Ishikawa (cell line): ENCODE data around the gene CYTH4.

ENCODE experiments used
- CEBPB ChIP-seq: IDR thresholded peaks from 2 replicates; pipeline ENCODE4 v1.6.1; 2012
- CREB1 ChIP-seq: IDR thresholded peaks from 2 replicates; pipeline ENCODE4 v1.6.1; 2012; ENCODE audit warnings: low read depth
- EGR1 ChIP-seq: IDR thresholded peaks from 2 replicates; pipeline ENCODE4 v1.6.1; 2012
- EP300 ChIP-seq: IDR thresholded peaks from 2 replicates; pipeline ENCODE4 v1.6.1; 2012; ENCODE audit warnings: borderline replicate concordance
- FOXM1 ChIP-seq: IDR thresholded peaks from 2 replicates; pipeline ENCODE4 v1.6.1; 2012; ENCODE audit warnings: low read depth, borderline replicate concordance
- NFIC ChIP-seq: IDR thresholded peaks from 2 replicates; pipeline ENCODE4 v1.6.1; 2012
- RAD21 ChIP-seq: IDR thresholded peaks from 2 replicates; pipeline ENCODE4 v1.6.1; 2012; ENCODE audit warnings: low read depth
- TAF1 ChIP-seq: IDR thresholded peaks from 2 replicates; pipeline ENCODE4 v1.6.1; 2012; ENCODE audit warnings: low read depth, mild to moderate bottlenecking
- TCF12 ChIP-seq: IDR thresholded peaks from 2 replicates; pipeline ENCODE4 v1.6.1; 2012; ENCODE audit warnings: low read depth
- TEAD4 ChIP-seq: IDR thresholded peaks from 2 replicates; pipeline ENCODE4 v1.6.1; 2012
- YY1 ChIP-seq: IDR thresholded peaks from 2 replicates; pipeline ENCODE4 v1.6.1; 2012; ENCODE audit warnings: low read depth
- ZBTB7A ChIP-seq: IDR thresholded peaks from 2 replicates; pipeline ENCODE4 v1.6.1; 2012; ENCODE audit warnings: low read depth
- TF ChIP-seq, protein P1 (sequence below): IDR thresholded peaks from 2 replicates; pipeline ENCODE4 v1.6.1; 2012
- TF ChIP-seq, protein P2 (sequence below): IDR thresholded peaks from 2 replicates; pipeline ENCODE4 v1.6.1; 2012; ENCODE audit warnings: low read depth, mild to moderate bottlenecking
- TF ChIP-seq, protein P3 (sequence below): IDR thresholded peaks from 2 replicates; pipeline ENCODE4 v1.6.1; 2012

CYTH4 gene

DNA sequence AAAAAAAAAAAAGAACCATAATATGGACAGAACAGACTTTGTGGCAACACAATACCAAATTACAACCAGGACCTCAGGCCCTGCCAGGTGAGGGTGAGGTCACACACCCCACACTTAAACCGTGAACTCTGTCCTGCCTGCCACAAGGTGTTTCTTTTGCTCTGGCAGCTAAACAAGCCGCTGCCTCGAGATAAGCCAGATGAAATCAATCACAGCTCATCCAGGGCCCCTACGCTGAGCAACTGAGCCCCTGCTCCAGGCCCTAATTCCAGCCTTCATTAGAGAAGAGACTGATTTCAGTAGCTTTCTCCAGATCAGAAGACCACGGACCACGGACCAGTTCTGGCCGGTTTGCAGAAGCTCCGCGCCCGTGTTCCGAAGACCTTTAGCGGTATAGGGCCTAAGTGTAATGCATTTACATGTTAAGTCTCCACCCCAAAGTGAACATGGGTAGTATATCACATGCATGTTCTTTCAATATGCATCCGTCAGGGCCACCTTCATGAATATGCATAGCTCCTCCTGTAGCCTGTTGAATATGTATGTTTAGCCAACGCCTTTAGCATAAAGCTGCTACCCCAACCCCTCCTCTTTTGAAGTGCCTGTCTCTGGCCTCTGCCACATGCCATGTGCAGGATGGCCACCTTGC, 23.4 kb upstream of the CYTH4 start:
- TF ChIP-seq FOXM1 (no peak), TEAD4 (no peak), RAD21 (no peak), CREB1 (no peak), NFIC (no peak), YY1 (no peak), TAF1 (no peak), EGR1 (no peak)
- TF ChIP-seq, protein P1, sequence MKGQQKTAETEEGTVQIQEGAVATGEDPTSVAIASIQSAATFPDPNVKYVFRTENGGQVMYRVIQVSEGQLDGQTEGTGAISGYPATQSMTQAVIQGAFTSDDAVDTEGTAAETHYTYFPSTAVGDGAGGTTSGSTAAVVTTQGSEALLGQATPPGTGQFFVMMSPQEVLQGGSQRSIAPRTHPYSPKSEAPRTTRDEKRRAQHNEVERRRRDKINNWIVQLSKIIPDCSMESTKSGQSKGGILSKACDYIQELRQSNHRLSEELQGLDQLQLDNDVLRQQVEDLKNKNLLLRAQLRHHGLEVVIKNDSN: no peak
- TF ChIP-seq, protein P2, sequence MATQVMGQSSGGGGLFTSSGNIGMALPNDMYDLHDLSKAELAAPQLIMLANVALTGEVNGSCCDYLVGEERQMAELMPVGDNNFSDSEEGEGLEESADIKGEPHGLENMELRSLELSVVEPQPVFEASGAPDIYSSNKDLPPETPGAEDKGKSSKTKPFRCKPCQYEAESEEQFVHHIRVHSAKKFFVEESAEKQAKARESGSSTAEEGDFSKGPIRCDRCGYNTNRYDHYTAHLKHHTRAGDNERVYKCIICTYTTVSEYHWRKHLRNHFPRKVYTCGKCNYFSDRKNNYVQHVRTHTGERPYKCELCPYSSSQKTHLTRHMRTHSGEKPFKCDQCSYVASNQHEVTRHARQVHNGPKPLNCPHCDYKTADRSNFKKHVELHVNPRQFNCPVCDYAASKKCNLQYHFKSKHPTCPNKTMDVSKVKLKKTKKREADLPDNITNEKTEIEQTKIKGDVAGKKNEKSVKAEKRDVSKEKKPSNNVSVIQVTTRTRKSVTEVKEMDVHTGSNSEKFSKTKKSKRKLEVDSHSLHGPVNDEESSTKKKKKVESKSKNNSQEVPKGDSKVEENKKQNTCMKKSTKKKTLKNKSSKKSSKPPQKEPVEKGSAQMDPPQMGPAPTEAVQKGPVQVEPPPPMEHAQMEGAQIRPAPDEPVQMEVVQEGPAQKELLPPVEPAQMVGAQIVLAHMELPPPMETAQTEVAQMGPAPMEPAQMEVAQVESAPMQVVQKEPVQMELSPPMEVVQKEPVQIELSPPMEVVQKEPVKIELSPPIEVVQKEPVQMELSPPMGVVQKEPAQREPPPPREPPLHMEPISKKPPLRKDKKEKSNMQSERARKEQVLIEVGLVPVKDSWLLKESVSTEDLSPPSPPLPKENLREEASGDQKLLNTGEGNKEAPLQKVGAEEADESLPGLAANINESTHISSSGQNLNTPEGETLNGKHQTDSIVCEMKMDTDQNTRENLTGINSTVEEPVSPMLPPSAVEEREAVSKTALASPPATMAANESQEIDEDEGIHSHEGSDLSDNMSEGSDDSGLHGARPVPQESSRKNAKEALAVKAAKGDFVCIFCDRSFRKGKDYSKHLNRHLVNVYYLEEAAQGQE: no peak

DNA sequence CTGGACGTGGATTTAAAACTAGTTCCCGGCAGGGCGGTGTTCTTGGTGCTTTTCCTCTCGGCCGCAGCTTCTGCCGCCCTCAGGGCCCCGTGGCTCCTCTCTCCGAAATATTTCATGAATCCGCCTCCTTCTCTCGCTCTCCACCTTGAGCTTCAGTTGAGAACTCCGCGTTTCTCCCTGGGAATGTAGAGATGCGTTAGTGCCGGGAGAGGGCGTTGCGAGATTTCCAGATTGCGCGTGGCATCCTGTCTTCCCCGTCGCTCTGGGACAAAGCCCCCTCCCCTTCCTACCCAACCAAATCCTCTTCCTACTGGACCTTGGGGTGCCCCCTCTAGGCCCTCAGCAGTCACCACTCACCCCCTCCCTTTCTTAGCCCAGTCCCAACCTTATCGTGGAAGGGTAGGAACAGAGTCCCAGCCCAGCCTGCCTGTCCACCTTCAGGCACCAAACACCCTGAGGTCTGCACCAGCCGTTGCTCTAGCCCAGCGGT, 22.7 kb upstream of the CYTH4 start:
- TF ChIP-seq RAD21 (peak; percentile 17; the same call in 1 of the 2 replicates), TEAD4 (no peak)
- TF ChIP-seq, protein P2: no peak

DNA sequence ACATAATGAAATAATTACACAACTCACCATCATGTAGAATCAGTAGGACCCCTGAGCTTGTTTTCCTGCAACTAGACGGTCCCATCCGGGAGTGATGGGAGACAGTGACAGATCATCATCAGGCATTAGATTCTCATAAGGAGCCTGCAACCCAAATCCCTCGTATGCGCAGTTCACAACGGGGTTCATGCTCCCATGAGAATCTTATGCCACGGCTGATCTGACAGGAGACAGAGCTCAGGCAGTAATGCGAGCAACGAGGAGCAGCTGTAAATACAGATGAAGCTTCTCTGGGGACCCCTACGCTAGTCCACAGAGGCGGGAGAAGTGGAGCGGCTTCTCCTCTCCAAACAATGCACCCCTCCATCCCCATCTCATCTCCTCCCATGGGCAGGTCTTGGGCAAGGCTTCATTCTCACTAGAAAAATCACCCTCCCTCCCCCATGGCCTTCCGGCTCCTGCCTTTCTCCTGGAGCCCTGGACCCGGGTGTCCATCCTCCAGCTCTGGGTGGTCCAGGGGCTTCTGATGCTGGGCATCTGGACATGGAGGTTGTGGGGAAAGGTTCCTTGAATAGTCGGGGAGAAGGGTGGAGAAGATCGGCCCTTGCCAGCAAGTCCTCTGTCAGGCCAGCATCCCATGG, 22.0 kb upstream of the CYTH4 start:
- TF ChIP-seq RAD21: no peak

DNA sequence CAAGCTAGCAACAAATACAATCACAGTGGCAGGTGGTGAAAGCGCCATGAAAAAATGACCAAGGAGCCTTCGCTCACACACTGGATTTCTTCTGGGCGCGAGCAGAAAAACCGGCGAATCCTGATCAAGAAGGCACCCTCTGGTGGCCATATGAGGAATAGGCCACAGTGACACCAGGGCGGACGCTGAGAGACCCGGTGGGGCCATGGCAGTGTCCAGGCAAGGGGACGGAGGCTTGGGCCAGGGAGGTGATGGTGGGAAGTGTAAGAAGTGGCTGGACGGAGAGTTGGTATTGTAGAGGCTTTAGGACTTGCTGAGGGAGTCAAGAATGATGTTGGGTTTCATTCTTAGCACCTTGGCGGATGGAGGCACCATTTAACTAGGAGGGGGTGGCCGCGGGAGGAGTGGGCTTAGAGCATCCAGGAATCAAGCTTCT, 21.4 kb upstream of the CYTH4 start:
- TF ChIP-seq NFIC (no peak), RAD21 (peak; percentile 74), TAF1 (no peak)

DNA sequence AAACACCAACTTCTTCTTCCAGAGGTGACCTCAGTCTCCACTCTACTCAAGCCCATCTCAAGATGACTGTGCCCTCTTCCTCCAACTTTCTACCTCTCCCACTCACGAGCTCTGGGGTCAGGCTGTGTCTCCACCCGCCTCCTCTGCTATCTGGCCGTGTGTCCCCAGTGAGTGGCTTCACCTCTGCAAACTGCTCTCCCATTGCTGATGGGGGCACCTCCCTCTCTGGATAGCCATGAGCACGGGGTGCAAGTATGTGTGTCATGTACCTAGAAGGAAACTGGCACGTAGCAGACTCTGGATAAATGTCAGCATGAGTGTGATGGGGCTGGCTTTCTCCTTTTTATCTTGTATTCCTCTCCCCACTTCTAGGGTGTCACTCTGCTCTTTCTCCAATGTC, 20.0 kb upstream of the CYTH4 start:
- TF ChIP-seq CREB1 (no peak), TCF12 (no peak), YY1 (no peak), TAF1 (no peak), FOXM1 (no peak), EGR1 (no peak), NFIC (no peak), CEBPB (no peak), TEAD4 (no peak), RAD21 (no peak), EP300 (no peak), ZBTB7A (no peak)
- TF ChIP-seq, protein P1: no peak
- TF ChIP-seq, protein P2: no peak
- TF ChIP-seq, protein P3, sequence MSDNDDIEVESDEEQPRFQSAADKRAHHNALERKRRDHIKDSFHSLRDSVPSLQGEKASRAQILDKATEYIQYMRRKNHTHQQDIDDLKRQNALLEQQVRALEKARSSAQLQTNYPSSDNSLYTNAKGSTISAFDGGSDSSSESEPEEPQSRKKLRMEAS: no peak
